ENCODE measurements around the gene EVI5. TPM values are rescaled to one million over a fixed set of nuclear protein-coding genes. Genes with fewer than 3 reads are reported as not detected.

The EVI5 gene
- total and polyA plus RNA-seq, 12 donors, result 3.6 to 63.1 (median 45.2) TPM

GRCh38 chr1:92473781-92474495 lies 311.0 kb downstream of the EVI5 start:
- DNase-seq, result no peak
- no peaks in the 10 kb centered on the region for H3K36me3 ChIP-seq (replicated peaks in 1 of 2)
- intact Hi-C loops (cut with DNase I), result no loop called here
- no peak for TF ChIP-seq POLR2A (IDR thresholded peaks at IDR 0.05)
- no peak for TF ChIP-seq CTCF (IDR thresholded peaks at IDR 0.05)
- no peaks in the 10 kb centered on the region for H3K9me3 ChIP-seq (replicated peaks in 1 of 3)
- no peaks in the 10 kb centered on the region for H3K27me3 ChIP-seq
- no peak overlapping the region for H3K27ac ChIP-seq
- H3K4me1 ChIP-seq (replicated peaks in 1 of 2), result no peaks in the 10 kb centered on the region
- no peak overlapping the region for H3K4me3 ChIP-seq
- WGBS, 4 donors, result 82 to 87% (median 85%) methylated on average over 5 of the region's 5 CpGs

- H3K27ac ChIP-seq, result no peak overlapping the region
- no peaks in the 10 kb centered on the region for H3K27me3 ChIP-seq
- H3K36me3 ChIP-seq (replicated peaks in 1 of 2), result no peaks in the 10 kb centered on the region
- intact Hi-C loops (cut with DNase I), result no loop called here
- DNase-seq, result no peak
- no peaks in the 10 kb centered on the region for H3K9me3 ChIP-seq (replicated peaks in 1 of 3)
- no peak overlapping the region for H3K4me3 ChIP-seq
- WGBS, 4 donors, result 94 to 97% (median 96%) methylated on average over 1 of the region's 1 CpG
- TF ChIP-seq POLR2A (IDR thresholded peaks at IDR 0.05) (no peak), CTCF (IDR thresholded peaks at IDR 0.05) (no peak)
- no peaks in the 10 kb centered on the region for H3K4me1 ChIP-seq (replicated peaks in 1 of 2)
Measured at GRCh38 chr1:92470216-92470615, 314.7 kb downstream of the EVI5 start.

GRCh38 chr1:92466683-92467352 lies 318.1 kb downstream of the EVI5 start:
- TF ChIP-seq CTCF (IDR thresholded peaks at IDR 0.05) (no peak), POLR2A (IDR thresholded peaks at IDR 0.05) (no peak)
- Histone ChIP-seq H3K27me3 (no peaks in the 10 kb centered on the region), H3K27ac (no peak overlapping the region), H3K4me1 (replicated peaks in 1 of 2) (peaks cover 0 to 1% of the 10 kb centered on the region in 2 donors), H3K4me3 (no peak overlapping the region), H3K9me3 (replicated peaks in 1 of 3) (no peaks in the 10 kb centered on the region), H3K36me3 (replicated peaks in 1 of 2) (no peaks in the 10 kb centered on the region)
- WGBS, 4 donors, result 78 to 96% (median 86%) methylated on average over 1 of the region's 1 CpG
- intact Hi-C loops (cut with DNase I), result no loop called here
- no peak for DNase-seq

GRCh38 chr1:92465256-92465647 lies 319.7 kb downstream of the EVI5 start:
- TF ChIP-seq CTCF (IDR thresholded peaks at IDR 0.05) (no peak), POLR2A (IDR thresholded peaks at IDR 0.05) (no peak)
- Histone ChIP-seq H3K4me1 (replicated peaks in 1 of 2) (peaks cover 0 to 3% of the 10 kb centered on the region in 2 donors), H3K36me3 (replicated peaks in 1 of 2) (no peaks in the 10 kb centered on the region), H3K27me3 (no peaks in the 10 kb centered on the region), H3K9me3 (replicated peaks in 1 of 3) (no peaks in the 10 kb centered on the region), H3K27ac (no peak overlapping the region), H3K4me3 (no peak overlapping the region)
- intact Hi-C loops (cut with DNase I), result no loop called here
- no peak for DNase-seq
- 89 to 100% (median 94%) methylated on average over 1 of the region's 1 CpG for WGBS, 4 donors

All from adrenal gland (tissue), 12 donors.